HG03025 (cell line): Measurements from ENCODE around the gene OR10G6.
"Not testable (repeated sequence)": the region's sequence is repeated elsewhere in the genome, so short reads cannot be mapped to it uniquely, and the experiment has no call there.

Experiments
- ATAC-seq: cut with Tn5 transposase; IDR thresholded peaks from one replicate; pipeline ENCODE4 v1.9.1; 2021; ENCODE audit warnings: mild to moderate bottlenecking, moderate library complexity; ENCODE audit not compliant: unreplicated experiment, low FRiP score

OR10G6 gene, protein sequence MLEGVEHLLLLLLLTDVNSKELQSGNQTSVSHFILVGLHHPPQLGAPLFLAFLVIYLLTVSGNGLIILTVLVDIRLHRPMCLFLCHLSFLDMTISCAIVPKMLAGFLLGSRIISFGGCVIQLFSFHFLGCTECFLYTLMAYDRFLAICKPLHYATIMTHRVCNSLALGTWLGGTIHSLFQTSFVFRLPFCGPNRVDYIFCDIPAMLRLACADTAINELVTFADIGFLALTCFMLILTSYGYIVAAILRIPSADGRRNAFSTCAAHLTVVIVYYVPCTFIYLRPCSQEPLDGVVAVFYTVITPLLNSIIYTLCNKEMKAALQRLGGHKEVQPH

GRCh38 chr11:123995119-123995518, at the start of gene OR10G6:
Gene OR10G6, minus strand, starts transcription at chr11:123995161. Its CDS starts 0 bp downstream, at chr11:123995161.
- ATAC-seq, result no peak

DNA sequence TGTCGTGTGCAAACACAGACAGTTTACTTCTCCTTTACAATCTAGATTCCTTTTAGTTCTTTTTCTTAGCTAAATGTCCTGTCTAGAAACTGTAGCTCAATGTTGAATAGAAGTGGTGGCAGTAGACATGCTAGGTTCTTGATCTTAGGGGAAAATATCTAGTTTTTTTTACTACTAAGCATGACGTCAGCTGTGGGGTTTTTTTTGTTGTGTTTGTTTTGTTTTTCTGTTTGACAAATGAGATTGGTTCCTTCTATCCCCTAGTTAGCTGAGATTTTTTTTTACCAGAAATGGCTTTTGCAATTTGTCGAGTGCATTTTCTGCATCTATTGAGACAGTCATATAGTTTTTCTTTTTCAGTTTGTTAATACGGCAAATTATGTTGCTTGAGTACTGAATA, 48.5 kb upstream of the OR10G6 start:
- no peak for ATAC-seq

DNA sequence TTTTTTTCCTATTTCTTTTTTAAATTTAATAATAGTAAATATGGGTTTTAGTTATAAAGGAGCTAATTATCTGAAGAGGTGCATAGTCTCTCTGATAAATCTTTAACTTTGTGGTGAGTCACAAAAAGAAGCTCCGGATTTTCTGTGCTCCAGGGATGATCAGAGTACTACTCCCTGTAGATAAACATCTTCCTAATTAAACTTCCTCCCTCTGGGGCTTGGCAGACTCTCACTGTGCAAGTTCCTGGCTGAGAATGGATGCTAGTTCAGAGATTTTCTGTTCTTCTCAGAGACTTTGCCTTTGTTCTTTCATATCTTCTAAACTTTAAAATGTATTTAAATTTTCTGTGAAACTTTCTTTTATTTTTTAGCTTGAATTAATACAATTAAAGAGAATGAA, 46.3 kb upstream of the OR10G6 start, which contains the start of gene OR10G7:
TSS of gene OR10G7 (minus strand) at position 72 of the 400 bp plus-strand sequence. CDS start 2,324 bp downstream, outside the sequence.
- no peak for ATAC-seq

DNA sequence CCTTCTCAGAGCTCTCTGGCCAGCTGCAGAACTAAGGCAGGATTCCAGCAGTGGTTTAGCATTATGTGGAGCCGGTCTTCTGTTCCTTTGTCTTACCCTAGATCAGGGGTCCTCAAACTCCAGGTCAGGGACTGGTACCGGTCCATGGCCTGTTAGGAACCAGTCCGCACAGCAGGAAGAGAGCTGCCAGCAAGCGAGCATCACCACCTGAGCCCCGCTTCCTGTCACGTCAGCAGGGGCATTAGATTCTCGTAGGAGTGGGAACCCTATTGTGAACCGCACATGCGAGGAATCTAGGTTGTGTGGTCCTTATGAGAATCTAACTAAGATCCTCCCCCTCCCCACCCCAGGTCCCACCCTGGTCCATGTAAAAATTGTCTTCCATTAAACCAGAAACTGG, 44.6 kb upstream of the OR10G6 start:
- no peak for ATAC-seq

GRCh38 chr11:124036666-124037065, 41.7 kb upstream of the OR10G6 start:
- no peak for ATAC-seq

DNA sequence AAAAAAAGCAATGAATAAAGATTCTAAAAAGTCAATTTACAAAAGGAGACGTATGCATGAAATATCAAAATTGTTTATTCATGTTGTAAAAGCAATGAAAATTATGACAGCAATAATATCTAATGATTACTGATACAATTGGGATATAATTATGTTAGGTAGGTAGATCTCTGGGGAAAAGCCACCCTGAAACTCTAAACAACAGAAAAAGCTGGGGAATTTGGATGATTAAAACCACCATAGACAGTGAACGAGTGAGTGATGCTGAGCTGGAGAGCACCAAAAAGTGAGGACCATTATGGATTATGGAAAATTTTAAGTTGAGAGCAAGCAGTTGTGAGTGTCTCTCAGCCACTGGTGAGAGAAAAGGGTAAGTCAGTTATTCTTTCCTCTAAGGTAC, 31.5 kb upstream of the OR10G6 start, which contains the start of gene OR10G8:
TSS of gene OR10G8 (plus strand) at position 301 of the 400 bp plus-strand sequence. CDS start 2,825 bp downstream, outside the sequence.
- no peak for ATAC-seq

DNA sequence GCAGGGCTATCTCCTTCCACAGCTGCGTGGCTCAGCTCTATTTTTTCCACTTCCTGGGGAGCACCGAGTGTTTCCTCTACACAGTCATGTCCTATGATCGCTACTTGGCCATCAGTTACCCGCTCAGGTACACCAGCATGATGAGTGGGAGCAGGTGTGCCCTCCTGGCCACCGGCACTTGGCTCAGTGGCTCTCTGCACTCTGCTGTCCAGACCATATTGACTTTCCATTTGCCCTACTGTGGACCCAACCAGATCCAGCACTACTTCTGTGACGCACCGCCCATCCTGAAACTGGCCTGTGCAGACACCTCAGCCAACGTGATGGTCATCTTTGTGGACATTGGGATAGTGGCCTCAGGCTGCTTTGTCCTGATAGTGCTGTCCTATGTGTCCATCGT, 20.9 kb upstream of the OR10G6 start:
- not testable (repeated sequence) for ATAC-seq

DNA sequence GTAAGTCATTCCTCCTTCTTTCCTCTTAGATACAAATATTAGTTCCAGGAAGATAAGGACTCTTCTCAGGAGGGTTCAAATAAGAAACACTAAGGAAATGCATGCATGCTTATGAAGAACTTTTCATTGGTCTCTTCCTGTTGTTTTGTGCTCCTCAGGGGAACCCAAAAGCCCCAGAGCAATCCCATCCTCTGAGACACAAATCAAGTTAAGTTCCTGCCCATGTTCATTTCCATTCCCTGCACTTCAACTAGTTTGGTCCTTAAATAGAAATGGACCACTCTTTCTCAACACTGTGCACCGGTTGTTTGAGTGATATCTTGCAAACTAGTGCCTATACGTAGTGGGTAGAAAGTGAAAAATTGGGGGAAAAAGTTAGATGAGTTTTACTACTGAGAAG, 17.7 kb upstream of the OR10G6 start, which contains the start of gene OR10G4:
TSS of gene OR10G4 (plus strand) at position 301 of the 400 bp plus-strand sequence. CDS start 2,578 bp downstream, outside the sequence.
- ATAC-seq, result no peak

- ATAC-seq, result no peak
These were observed 15.7 kb downstream of the OR10G6 start for GRCh38 chr11:123979311-123979710.

- no peak for ATAC-seq
These were observed 17.1 kb downstream of the OR10G6 start, which contains the start of gene OR10S1 for GRCh38 chr11:123977731-123978347. Gene OR10S1, minus strand, starts transcription at chr11:123977781. Its CDS starts 117 bp downstream, at chr11:123977664.

- ATAC-seq, result no peak
These were observed 18.0 kb downstream of the OR10G6 start for GRCh38 chr11:123976770-123977560.

DNA sequence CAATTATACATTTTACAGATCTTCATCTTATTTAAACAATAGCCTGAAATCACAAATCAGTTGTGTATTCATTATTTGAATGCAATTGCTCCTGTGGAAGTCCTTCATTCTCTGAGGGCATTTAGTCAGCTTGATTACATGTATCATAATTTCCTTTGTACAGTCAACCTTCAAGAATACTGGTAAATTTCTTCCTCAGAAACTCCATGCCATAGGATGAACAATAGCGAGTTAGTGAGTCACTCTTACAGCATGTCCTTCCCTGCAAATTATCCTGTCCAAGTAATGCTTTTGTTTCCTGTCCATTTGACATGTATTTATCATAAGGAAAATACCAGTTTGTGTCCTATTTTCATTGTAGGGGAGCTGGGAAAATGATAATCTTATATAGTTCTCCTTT, 21.1 kb downstream of the OR10G6 start:
- ATAC-seq, result no peak

GRCh38 chr11:123956752-123957151, 38.2 kb downstream of the OR10G6 start:
- no peak for ATAC-seq

- no peak for ATAC-seq
These were observed 49.8 kb downstream of the OR10G6 start for GRCh38 chr11:123945132-123945531.
